ENCODE results near the gene MFSD8. TPM values are rescaled to one million over a fixed set of nuclear protein-coding genes. Genes with fewer than 3 reads are reported as not detected.

MFSD8 gene
- total and polyA plus RNA-seq, 4 donors: 9.5 to 29.3 (median 23.5) TPM

GRCh38 chr4:127888559-127888958 lies 76.4 kb downstream of the MFSD8 start:
- Histone ChIP-seq H3K4me1 (ENCODE audit: control insufficient read depth in 1 of 2, insufficient read depth in 2 of 2, low read length in 2 of 2) (no peaks in the 10 kb centered on the region), H3K9me3 (ENCODE audit: control insufficient read depth, low read length) (no peaks in the 10 kb centered on the region), H3K27ac (ENCODE audit: low read depth in 1 of 2, low read length in 2 of 2) (no peak overlapping the region), H3K36me3 (ENCODE audit: control insufficient read depth in 1 of 2, insufficient read depth in 2 of 2, low read length in 1 of 2) (no peaks in the 10 kb centered on the region), H3K4me3 (ENCODE audit: low read length in 2 of 2) (no peak overlapping the region), H3K27me3 (ENCODE audit: control insufficient read depth in 1 of 2, insufficient read depth in 2 of 2, low read length in 1 of 2) (no peaks in the 10 kb centered on the region)
- ATAC-seq (ENCODE audit: low FRiP score) (no peak), DNase-seq (no peak)
- intact Hi-C loops (cut with DNase I): loop anchor here in 1 of 2 donors (10.0 kb wide), 1 partner anchor 76 kb away; the partner anchor contains the start of genes ABHD18 and MFSD8
- 90 to 92% methylated on average over 1 of the region's 1 CpG for WGBS, 2 donors

GRCh38 chr4:127881563-127881864 lies 83.5 kb downstream of the MFSD8 start:
- Histone ChIP-seq H3K36me3 (ENCODE audit: control insufficient read depth in 1 of 2, insufficient read depth in 2 of 2, low read length in 1 of 2) (no peaks in the 10 kb centered on the region), H3K4me1 (ENCODE audit: control insufficient read depth in 1 of 2, insufficient read depth in 2 of 2, low read length in 2 of 2) (no peaks in the 10 kb centered on the region), H3K4me3 (ENCODE audit: low read length in 2 of 2) (peak overlapping the region; percentile 22 to 50), H3K27me3 (ENCODE audit: control insufficient read depth in 1 of 2, insufficient read depth in 2 of 2, low read length in 1 of 2) (no peaks in the 10 kb centered on the region), H3K27ac (ENCODE audit: low read depth in 1 of 2, low read length in 2 of 2) (no peak overlapping the region), H3K9me3 (ENCODE audit: control insufficient read depth, low read length) (no peaks in the 10 kb centered on the region)
- ATAC-seq (ENCODE audit: low FRiP score): no peak
- intact Hi-C loops (cut with DNase I): loop anchor here in 1 of 2 donors (2.0 to 10.0 kb wide), 2 partner anchors 83 to 99 kb away; partner anchors contain the start of genes ABHD18, HSPA4L and MFSD8
- WGBS, 2 donors: 0% methylated on average over 7 of the region's 7 CpGs
- DNase-seq: no peak

GRCh38 chr4:127880763-127881562 lies 84.0 kb downstream of the MFSD8 start, which contains the start of gene PLK4:
Gene PLK4, plus strand, starts transcription at chr4:127880893. Its CDS starts 242 bp downstream, at chr4:127881135.
- ATAC-seq (ENCODE audit: low FRiP score) (peak; percentile 98), DNase-seq (peak; percentile 98)
- Histone ChIP-seq H3K27me3 (ENCODE audit: control insufficient read depth in 1 of 2, insufficient read depth in 2 of 2, low read length in 1 of 2) (no peaks in the 10 kb centered on the region), H3K27ac (ENCODE audit: low read depth in 1 of 2, low read length in 2 of 2) (no peak within 1 kb of the TSS), H3K36me3 (ENCODE audit: control insufficient read depth in 1 of 2, insufficient read depth in 2 of 2, low read length in 1 of 2) (no peaks in the 10 kb centered on the region), H3K9me3 (ENCODE audit: control insufficient read depth, low read length) (no peaks in the 10 kb centered on the region), H3K4me1 (ENCODE audit: control insufficient read depth in 1 of 2, insufficient read depth in 2 of 2, low read length in 2 of 2) (no peaks in the 10 kb centered on the region), H3K4me3 (ENCODE audit: low read length in 2 of 2) (peak within 1 kb of the TSS; percentile 50 to 52)
- 0 to 1% methylated on average over 65 to 70 of the region's 70 CpGs for WGBS, 2 donors
- intact Hi-C loops (cut with DNase I): loop anchor here in 1 of 2 donors (2.0 to 10.0 kb wide), 2 partner anchors 84 to 98 kb away; partner anchors contain the start of genes ABHD18, HSPA4L and MFSD8

GRCh38 chr4:127875791-127876190 lies 89.2 kb downstream of the MFSD8 start:
- ATAC-seq (ENCODE audit: low FRiP score) (no peak), DNase-seq (no peak)
- H3K4me1 ChIP-seq (ENCODE audit: control insufficient read depth in 1 of 2, insufficient read depth in 2 of 2, low read length in 2 of 2): no peaks in the 10 kb centered on the region
- H3K27me3 ChIP-seq (ENCODE audit: control insufficient read depth in 1 of 2, insufficient read depth in 2 of 2, low read length in 1 of 2): no peaks in the 10 kb centered on the region
- H3K27ac ChIP-seq (ENCODE audit: low read depth in 1 of 2, low read length in 2 of 2): no peak overlapping the region
- no peak overlapping the region for H3K4me3 ChIP-seq (ENCODE audit: low read length in 2 of 2)
- no peaks in the 10 kb centered on the region for H3K9me3 ChIP-seq (ENCODE audit: control insufficient read depth, low read length)
- intact Hi-C loops (cut with DNase I): no loop called here
- no peaks in the 10 kb centered on the region for H3K36me3 ChIP-seq (ENCODE audit: control insufficient read depth in 1 of 2, insufficient read depth in 2 of 2, low read length in 1 of 2)

- no peaks in the 10 kb centered on the region for H3K9me3 ChIP-seq (ENCODE audit: control insufficient read depth, low read length)
- DNase-seq (peak in 1 of 2 donors; percentile 59), ATAC-seq (ENCODE audit: low FRiP score) (peak; percentile 90)
- intact Hi-C loops (cut with DNase I): no loop called here
- no peak overlapping the region for H3K4me3 ChIP-seq (ENCODE audit: low read length in 2 of 2)
- no peaks in the 10 kb centered on the region for H3K27me3 ChIP-seq (ENCODE audit: control insufficient read depth in 1 of 2, insufficient read depth in 2 of 2, low read length in 1 of 2)
- H3K36me3 ChIP-seq (ENCODE audit: control insufficient read depth in 1 of 2, insufficient read depth in 2 of 2, low read length in 1 of 2): no peaks in the 10 kb centered on the region
- H3K4me1 ChIP-seq (ENCODE audit: control insufficient read depth in 1 of 2, insufficient read depth in 2 of 2, low read length in 2 of 2): no peaks in the 10 kb centered on the region
- H3K27ac ChIP-seq (ENCODE audit: low read depth in 1 of 2, low read length in 2 of 2): peak overlapping the region in 1 of 2 donors; percentile 59
- 1 to 5% methylated on average over 3 of the region's 3 CpGs for WGBS, 2 donors
Observed at GRCh38 chr4:127870688-127871087, 94.3 kb downstream of the MFSD8 start.

GRCh38 chr4:127870281-127870680 lies 94.7 kb downstream of the MFSD8 start:
- intact Hi-C loops (cut with DNase I): no loop called here
- DNase-seq: no peak
- H3K4me1 ChIP-seq (ENCODE audit: control insufficient read depth in 1 of 2, insufficient read depth in 2 of 2, low read length in 2 of 2): no peaks in the 10 kb centered on the region
- no peak overlapping the region for H3K4me3 ChIP-seq (ENCODE audit: low read length in 2 of 2)
- no peaks in the 10 kb centered on the region for H3K9me3 ChIP-seq (ENCODE audit: control insufficient read depth, low read length)
- H3K27ac ChIP-seq (ENCODE audit: low read depth in 1 of 2, low read length in 2 of 2): peak overlapping the region; percentile 48 to 57
- no peak for ATAC-seq (ENCODE audit: low FRiP score)
- H3K27me3 ChIP-seq (ENCODE audit: control insufficient read depth in 1 of 2, insufficient read depth in 2 of 2, low read length in 1 of 2): no peaks in the 10 kb centered on the region
- no peaks in the 10 kb centered on the region for H3K36me3 ChIP-seq (ENCODE audit: control insufficient read depth in 1 of 2, insufficient read depth in 2 of 2, low read length in 1 of 2)

GRCh38 chr4:127868196-127868595 lies 96.8 kb downstream of the MFSD8 start:
- Histone ChIP-seq H3K27ac (ENCODE audit: low read depth in 1 of 2, low read length in 2 of 2) (no peak overlapping the region), H3K9me3 (ENCODE audit: control insufficient read depth, low read length) (no peaks in the 10 kb centered on the region), H3K4me1 (ENCODE audit: control insufficient read depth in 1 of 2, insufficient read depth in 2 of 2, low read length in 2 of 2) (no peaks in the 10 kb centered on the region), H3K4me3 (ENCODE audit: low read length in 2 of 2) (no peak overlapping the region), H3K36me3 (ENCODE audit: control insufficient read depth in 1 of 2, insufficient read depth in 2 of 2, low read length in 1 of 2) (no peaks in the 10 kb centered on the region), H3K27me3 (ENCODE audit: control insufficient read depth in 1 of 2, insufficient read depth in 2 of 2, low read length in 1 of 2) (no peaks in the 10 kb centered on the region)
- WGBS, 2 donors: 71 to 75% methylated on average over 2 of the region's 2 CpGs
- ATAC-seq (ENCODE audit: low FRiP score): no peak
- intact Hi-C loops (cut with DNase I): no loop called here
- DNase-seq: no peak

Data from aorta (tissue), 5 donors.